PC-3 (cell line): Measurements from ENCODE around the gene NHSL1. TPM values are rescaled to one million over a fixed set of nuclear protein-coding genes. Genes with fewer than 3 reads are reported as not detected.

Experiments used
- ATAC-seq: fragments of 200-7000 bp; cut with Tn5 transposase; 2 replicates; pipeline ENCODE4 v1.9.1; 2020; ENCODE audit warnings: mild to moderate bottlenecking, moderate library complexity
- BruUV-seq: library from RNA; stranded (reverse); fragments of 400-500 nt; replicated peaks from 2 replicates; lab custom pipeline; 2021; lab: Mats Ljungman, UMichigan
- CTCF ChIA-PET: fragments of 300-600 bp; sonication (Branson Sonifier 250); formaldehyde crosslinking; loops from one replicate; lab custom pipeline; 2022; ENCODE audit warnings: antibody characterized with exemption; lab: Charles Lee
- POLR2A ChIA-PET: fragments of 300-600 bp; sonication (Branson Sonifier 250); formaldehyde crosslinking; loops from one replicate; lab custom pipeline; 2022; ENCODE audit warnings: antibody characterized with exemption; ENCODE audit not compliant: unreplicated experiment; lab: Charles Lee
- DNase-seq: peaks from one replicate; pipeline ENCODE4 v3.0.0-alpha.2; 2015
- H2AFZ ChIP-seq: fragments of 300-600 bp; sonication (generic); 2 replicates; pipeline ENCODE4 v1.6.0; 2016; ENCODE audit warnings: antibody characterized with exemption, low read length
- H3F3A ChIP-seq: fragments of 300-600 bp; sonication (generic); one replicate; pipeline ENCODE4 v1.6.0; 2017; ENCODE audit warnings: antibody characterized with exemption, low read length, control low read depth, mild to moderate bottlenecking; ENCODE audit not compliant: unreplicated experiment
- H3K27ac ChIP-seq: fragments of 300-600 bp; sonication (generic); 2 replicates; pipeline ENCODE4 v1.5.1; 2016; ENCODE audit warnings: mild to moderate bottlenecking, low read length
- H3K27me3 ChIP-seq: fragments of 300-600 bp; sonication (generic); 2 replicates; pipeline ENCODE4 v1.6.1; 2016; ENCODE audit warnings: low read length, mixed read lengths
- H3K36me3 ChIP-seq: fragments of 300-600 bp; sonication (generic); 2 replicates; pipeline ENCODE4 v1.6.1; 2016; ENCODE audit warnings: low read depth, mixed run types, low read length, mixed read lengths
- H3K4me1 ChIP-seq: fragments of 300-600 bp; sonication (generic); 2 replicates; pipeline ENCODE4 v1.5.1; 2016; ENCODE audit warnings: low read length; ENCODE audit not compliant: insufficient read depth
- H3K4me2 ChIP-seq: fragments of 300-600 bp; sonication (generic); 2 replicates; pipeline ENCODE4 v1.6.0; 2016; ENCODE audit warnings: low read length
- H3K4me3 ChIP-seq: fragments of 300-600 bp; sonication (generic); 2 replicates; pipeline ENCODE4 v1.5.1; 2016; ENCODE audit warnings: mild to moderate bottlenecking, low read length, mixed read lengths
- H3K79me2 ChIP-seq: fragments of 300-600 bp; sonication (generic); 2 replicates; pipeline ENCODE4 v1.6.1; 2017; ENCODE audit warnings: low read length, mixed read lengths
- H3K9ac ChIP-seq: fragments of 300-600 bp; sonication (generic); 2 replicates; pipeline ENCODE4 v1.6.0; 2016; ENCODE audit warnings: mild to moderate bottlenecking, low read length
- H3K9me2 ChIP-seq: fragments of 300-600 bp; sonication (generic); replicated peaks from 2 replicates; pipeline ENCODE4 v1.6.1; 2016; ENCODE audit warnings: mixed run types, low read length, mixed read lengths
- H3K9me3 ChIP-seq: fragments of 300-600 bp; sonication (generic); 2 replicates; pipeline ENCODE4 v1.6.1; 2016; ENCODE audit warnings: low read length, mixed read lengths
- H4K20me1 ChIP-seq: fragments of 300-600 bp; sonication (generic); 2 replicates; pipeline ENCODE4 v1.6.1; 2016; ENCODE audit warnings: low read length, mixed read lengths
- EZH2 ChIP-seq: fragments of 300-600 bp; sonication (generic); IDR thresholded peaks from one replicate; pipeline ENCODE4 v1.6.1; 2017; ENCODE audit warnings: antibody characterized with exemption, mild to moderate bottlenecking, low read length; ENCODE audit not compliant: unreplicated experiment
- EZH2phosphoT487 ChIP-seq: fragments of 300-600 bp; sonication (generic); IDR thresholded peaks from 2 replicates; pipeline ENCODE4 v1.6.1; 2018; ENCODE audit warnings: mild to moderate bottlenecking, antibody characterized with exemption, low read length, borderline replicate concordance
- intact Hi-C: fragments of 100-400 bp; cut with micrococcal nuclease; formaldehyde crosslinking; loops from 2 replicates; pipeline ENCODE4 v1.9.0; 2023
- total RNA-seq: library from RNA; depleted of rRNA; stranded (reverse); fragments of >200 nt; gene quantifications from 2 replicates; pipeline ENCODE4 v1.2.3, GENCODE V29; 2014
- TF ChIP-seq, protein P1 (sequence below): fragments of 300-600 bp; sonication (generic); conservative IDR thresholded peaks from 2 replicates; pipeline ENCODE4 v1.5.1; 2017; ENCODE audit warnings: antibody characterized with exemption, low read depth, mild to moderate bottlenecking, low read length

NHSL1 gene
- total RNA-seq, 1 experiment from 2014 or later, result 4.8 TPM

GRCh38 chr6:138498629-138499302 lies 528 bp downstream of the NHSL1 start:
- Histone ChIP-seq H3K4me3 (no peak overlapping the region), H4K20me1 (no peaks in the 10 kb centered on the region), H3K9ac (no peak overlapping the region), H3K4me1 (no peaks in the 10 kb centered on the region), H3F3A (no peaks in the 10 kb centered on the region), H2AFZ (no peak overlapping the region), H3K79me2 (no peaks in the 10 kb centered on the region), H3K27ac (no peak overlapping the region), H3K4me2 (no peak overlapping the region), H3K36me3 (no peaks in the 10 kb centered on the region), H3K9me2 (no peaks in the 10 kb centered on the region), H3K9me3 (no peaks in the 10 kb centered on the region), H3K27me3 (no peaks in the 10 kb centered on the region)
- intact Hi-C loops, result no loop called here
- ChIA-PET POLR2A (no interaction called here), CTCF (no interaction called here)
- DNase-seq, result no peak
- no peak for ATAC-seq
- TF ChIP-seq, protein P1, sequence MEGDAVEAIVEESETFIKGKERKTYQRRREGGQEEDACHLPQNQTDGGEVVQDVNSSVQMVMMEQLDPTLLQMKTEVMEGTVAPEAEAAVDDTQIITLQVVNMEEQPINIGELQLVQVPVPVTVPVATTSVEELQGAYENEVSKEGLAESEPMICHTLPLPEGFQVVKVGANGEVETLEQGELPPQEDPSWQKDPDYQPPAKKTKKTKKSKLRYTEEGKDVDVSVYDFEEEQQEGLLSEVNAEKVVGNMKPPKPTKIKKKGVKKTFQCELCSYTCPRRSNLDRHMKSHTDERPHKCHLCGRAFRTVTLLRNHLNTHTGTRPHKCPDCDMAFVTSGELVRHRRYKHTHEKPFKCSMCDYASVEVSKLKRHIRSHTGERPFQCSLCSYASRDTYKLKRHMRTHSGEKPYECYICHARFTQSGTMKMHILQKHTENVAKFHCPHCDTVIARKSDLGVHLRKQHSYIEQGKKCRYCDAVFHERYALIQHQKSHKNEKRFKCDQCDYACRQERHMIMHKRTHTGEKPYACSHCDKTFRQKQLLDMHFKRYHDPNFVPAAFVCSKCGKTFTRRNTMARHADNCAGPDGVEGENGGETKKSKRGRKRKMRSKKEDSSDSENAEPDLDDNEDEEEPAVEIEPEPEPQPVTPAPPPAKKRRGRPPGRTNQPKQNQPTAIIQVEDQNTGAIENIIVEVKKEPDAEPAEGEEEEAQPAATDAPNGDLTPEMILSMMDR, result no peak
- TF ChIP-seq EZH2 (no peak), EZH2phosphoT487 (no peak)
- BruUV-seq, result no TSS peak

GRCh38 chr6:138497286-138497685 lies 2.0 kb downstream of the NHSL1 start:
- DNase-seq (no peak), ATAC-seq (no peak)
- Histone ChIP-seq H3K36me3 (no peaks in the 10 kb centered on the region), H3K4me1 (no peaks in the 10 kb centered on the region), H2AFZ (no peak overlapping the region), H3K9me2 (no peaks in the 10 kb centered on the region), H3K4me2 (no peak overlapping the region), H3F3A (no peaks in the 10 kb centered on the region), H3K79me2 (no peaks in the 10 kb centered on the region), H3K4me3 (no peak overlapping the region), H3K9ac (no peak overlapping the region), H3K9me3 (no peaks in the 10 kb centered on the region), H4K20me1 (no peaks in the 10 kb centered on the region), H3K27me3 (no peaks in the 10 kb centered on the region), H3K27ac (no peak overlapping the region)
- ChIA-PET CTCF (no interaction called here), POLR2A (no interaction called here)
- no TSS peak for BruUV-seq
- intact Hi-C loops, result no loop called here
- TF ChIP-seq, protein P1, result no peak
- TF ChIP-seq EZH2, result no peak
- TF ChIP-seq EZH2phosphoT487, result no peak

DNA sequence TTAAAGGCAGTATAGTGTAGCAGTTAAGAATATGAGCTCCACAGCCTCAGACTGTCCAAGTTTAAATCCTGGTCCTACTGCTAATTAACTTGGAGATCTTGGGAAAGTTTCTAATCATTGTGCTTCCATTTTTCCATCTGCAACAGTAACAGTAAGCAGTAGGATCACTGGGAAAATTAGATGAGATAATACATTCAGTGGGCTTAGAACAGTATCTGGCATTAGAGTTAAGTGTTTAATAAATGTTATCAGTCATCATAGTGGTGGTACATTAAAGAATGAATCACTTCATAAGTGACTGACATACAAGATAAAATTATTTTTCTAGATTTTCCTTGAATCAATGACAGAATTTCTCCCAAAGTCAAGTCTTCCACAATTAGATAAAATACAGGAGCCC lies 5.0 kb downstream of the NHSL1 start:
- no peak for TF ChIP-seq EZH2
- TF ChIP-seq, protein P1, result no peak
- TF ChIP-seq EZH2phosphoT487, result no peak
- H3K4me3 ChIP-seq, result no peak overlapping the region
- no peak for ATAC-seq
- ChIA-PET POLR2A (no interaction called here), CTCF (no interaction called here)
- no peaks in the 10 kb centered on the region for H3K36me3 ChIP-seq
- BruUV-seq, result no TSS peak
- intact Hi-C loops, result no loop called here
- H3K4me1 ChIP-seq, result no peaks in the 10 kb centered on the region
- H3F3A ChIP-seq, result no peaks in the 10 kb centered on the region
- no peaks in the 10 kb centered on the region for H4K20me1 ChIP-seq
- no peaks in the 10 kb centered on the region for H3K79me2 ChIP-seq
- H3K9me2 ChIP-seq, result no peaks in the 10 kb centered on the region
- H3K9ac ChIP-seq, result no peak overlapping the region
- H3K4me2 ChIP-seq, result no peak overlapping the region
- H3K27me3 ChIP-seq, result no peaks in the 10 kb centered on the region
- no peak for DNase-seq
- no peak overlapping the region for H3K27ac ChIP-seq
- no peak overlapping the region for H2AFZ ChIP-seq
- H3K9me3 ChIP-seq, result no peaks in the 10 kb centered on the region
